H9 (cell line): ENCODE measurements around the gene TRIM54. TPM values are rescaled to one million over a fixed set of nuclear protein-coding genes. Genes with fewer than 3 reads are reported as not detected.
A peak's percentile ranks its signal among the peaks of the same experiment; 100 is the strongest.

Source experiments
- DNase-seq: peaks from one replicate; pipeline ENCODE4 v3.0.0-alpha.2; 2017
- H2AFZ ChIP-seq: one replicate; pipeline ENCODE4 v1.6.1; 2013; ENCODE audit warnings: mild to moderate bottlenecking, low read length, control low read depth, moderate library complexity
- H2AK5ac ChIP-seq: 2 replicates; pipeline ENCODE4 v1.6.1; 2013; ENCODE audit warnings: low read length, control low read depth, mixed read lengths; ENCODE audit not compliant: insufficient read length
- H2BK120ac ChIP-seq: one replicate; pipeline ENCODE4 v1.6.1; 2013; ENCODE audit warnings: low read depth, mild to moderate bottlenecking, low read length, control low read depth, inconsistent platforms; ENCODE audit not compliant: poor library complexity, severe bottlenecking
- H2BK12ac ChIP-seq: 2 replicates; pipeline ENCODE4 v1.6.1; 2013; ENCODE audit warnings: low read length, control low read depth, mixed read lengths, low read depth; ENCODE audit not compliant: insufficient read length
- H2BK15ac ChIP-seq: 2 replicates; pipeline ENCODE4 v1.6.1; 2013; ENCODE audit warnings: low read depth, low read length, control low read depth
- H2BK20ac ChIP-seq: one replicate; pipeline ENCODE4 v1.6.1; 2013; ENCODE audit warnings: low read depth, mild to moderate bottlenecking, low read length, control low read depth, inconsistent platforms; ENCODE audit not compliant: poor library complexity, severe bottlenecking
- H2BK5ac ChIP-seq: 2 replicates; pipeline ENCODE4 v1.6.1; 2013; ENCODE audit warnings: low read length, control low read depth, mixed read lengths; ENCODE audit not compliant: insufficient read length
- H3K14ac ChIP-seq: 2 replicates; pipeline ENCODE4 v1.6.1; 2013; ENCODE audit warnings: low read length, control low read depth; ENCODE audit not compliant: insufficient read depth
- H3K18ac ChIP-seq: 2 replicates; pipeline ENCODE4 v1.6.1; 2013; ENCODE audit warnings: low read depth, mild to moderate bottlenecking, mixed read lengths, low read length, control low read depth; ENCODE audit not compliant: insufficient read length
- H3K23ac ChIP-seq: 2 replicates; pipeline ENCODE4 v1.6.1; 2013; ENCODE audit warnings: low read length, control low read depth, mixed read lengths, low read depth; ENCODE audit not compliant: insufficient read length
- H3K23me2 ChIP-seq: 2 replicates; pipeline ENCODE4 v1.6.1; 2013; ENCODE audit warnings: low read depth, mild to moderate bottlenecking, mixed read lengths, low read length, control low read depth; ENCODE audit not compliant: insufficient read length, poor library complexity, severe bottlenecking
- H3K27ac ChIP-seq: 2 replicates; pipeline ENCODE4 v1.5.1; 2013; ENCODE audit warnings: low read length, control low read depth, mixed read lengths, low read depth; ENCODE audit not compliant: insufficient read length
- H3K27me3 ChIP-seq: 2 replicates; pipeline ENCODE4 v1.6.1; 2013; ENCODE audit warnings: low read length, control low read depth, inconsistent platforms; ENCODE audit not compliant: insufficient read depth
- H3K4ac ChIP-seq: 2 replicates; pipeline ENCODE4 v1.6.1; 2013; ENCODE audit warnings: low read depth, mild to moderate bottlenecking, control low read depth, inconsistent platforms, low read length, moderate library complexity
- H3K4me1 ChIP-seq: 2 replicates; pipeline ENCODE4 v1.6.1; 2013; ENCODE audit warnings: low read length, control low read depth, inconsistent platforms; ENCODE audit not compliant: insufficient read depth
- H3K4me2 ChIP-seq: 2 replicates; pipeline ENCODE4 v1.6.1; 2013; ENCODE audit warnings: low read length, control low read depth, mixed read lengths; ENCODE audit not compliant: insufficient read length, insufficient read depth
- H3K56ac ChIP-seq: 2 replicates; pipeline ENCODE4 v1.6.1; 2013; ENCODE audit warnings: low read depth, mild to moderate bottlenecking, mixed read lengths, low read length, control low read depth; ENCODE audit not compliant: insufficient read length
- H3K79me1 ChIP-seq: 2 replicates; pipeline ENCODE4 v1.6.1; 2013; ENCODE audit warnings: low read depth, mild to moderate bottlenecking, moderate library complexity, low read length, control low read depth, inconsistent platforms; ENCODE audit not compliant: insufficient read depth, poor library complexity, severe bottlenecking
- H3K79me2 ChIP-seq: 2 replicates; pipeline ENCODE4 v1.6.1; 2013; ENCODE audit warnings: low read length, control low read depth, inconsistent platforms; ENCODE audit not compliant: insufficient read depth
- H3K9ac ChIP-seq: 2 replicates; pipeline ENCODE4 v1.6.1; 2013; ENCODE audit warnings: low read length, control low read depth, mixed read lengths; ENCODE audit not compliant: insufficient read length; ENCODE audit errors: extremely low read depth
- H3K9me3 ChIP-seq: one replicate; pipeline ENCODE4 v1.6.1; 2013; ENCODE audit warnings: low read depth, low read length, inconsistent platforms; ENCODE audit not compliant: control insufficient read depth
- H3T11ph ChIP-seq: one replicate; pipeline ENCODE4 v1.6.1; 2013; ENCODE audit warnings: mild to moderate bottlenecking, low read length, control low read depth, inconsistent platforms
- H4K20me1 ChIP-seq: one replicate; pipeline ENCODE4 v1.6.1; 2013; ENCODE audit not compliant: control insufficient read depth, insufficient read length, insufficient read depth
- H4K5ac ChIP-seq: 2 replicates; pipeline ENCODE4 v1.6.1; 2013; ENCODE audit warnings: low read depth, mild to moderate bottlenecking, mixed read lengths, low read length, control low read depth; ENCODE audit not compliant: insufficient read length
- H4K8ac ChIP-seq: replicated peaks from 2 replicates; pipeline ENCODE4 v1.6.1; 2013; ENCODE audit warnings: low read length, control low read depth, mixed read lengths, low read depth; ENCODE audit not compliant: insufficient read length
- H4K91ac ChIP-seq: 2 replicates; pipeline ENCODE4 v1.6.1; 2013; ENCODE audit warnings: low read depth, mild to moderate bottlenecking, moderate library complexity, mixed read lengths, low read length, control low read depth; ENCODE audit not compliant: insufficient read length
- H3K27ac Mint-ChIP-seq, 3 experiments: 2 replicates in 2 of 3; 3 replicates in 1 of 3; pipeline ENCODE4 v1.8.0; 2020 to 2021; ENCODE audit warnings: mixed read lengths in 3 of 3, mild to moderate bottlenecking in 1 of 3, moderate library complexity in 1 of 3
- H3K27me3 Mint-ChIP-seq: 2 replicates; pipeline ENCODE4 v1.8.0; 2021; ENCODE audit warnings: low read depth, mild to moderate bottlenecking, moderate library complexity, mixed read lengths
- H3K36me3 Mint-ChIP-seq, 3 experiments: 2 replicates in 2 of 3; 3 replicates in 1 of 3; pipeline ENCODE4 v1.8.0; 2020 to 2021; ENCODE audit warnings: low read depth in 3 of 3, mixed read lengths in 3 of 3; ENCODE audit not compliant: insufficient read depth in 1 of 3
- H3K4me1 Mint-ChIP-seq, 2 experiments: 2 replicates each; pipeline ENCODE4 v1.8.0; 2020; ENCODE audit warnings: mixed read lengths in 2 of 2
- H3K4me3 Mint-ChIP-seq, 2 experiments: 2 replicates in 1 of 2; 3 replicates in 1 of 2; pipeline ENCODE4 v1.8.0; 2020 to 2021; ENCODE audit warnings: mild to moderate bottlenecking in 2 of 2, mixed read lengths in 2 of 2, moderate library complexity in 1 of 2
- H3K9me3 Mint-ChIP-seq, 2 experiments: 2 replicates in 1 of 2; 3 replicates in 1 of 2; pipeline ENCODE4 v1.8.0; 2020; ENCODE audit warnings: mild to moderate bottlenecking in 2 of 2, mixed read lengths in 2 of 2, moderate library complexity in 1 of 2
- WGBS: extraction: QIAGEN DNeasy Blood & Tissue Kit; methylation state at CpG from one replicate; pipeline ENCODE4 v1.1.7; 2013; ENCODE audit warnings: missing lambda C conversion rate, low lambda C conversion rate, mixed read lengths; ENCODE audit not compliant: insufficient read length; ENCODE audit errors: extremely low coverage; 5-methylcytosine and 5-hydroxymethylcytosine counted together
- total RNA-seq: library from RNA; stranded (reverse); gene quantifications from 2 replicates; pipeline ENCODE4 v1.2.1, GENCODE V29; 2021
- TF ChIP-seq, protein P1 (sequence below): fragments of 200-600 bp; sonication (generic); conservative IDR thresholded peaks from 3 replicates; pipeline ENCODE4 v1.8.0; 2021; ENCODE audit warnings: antibody characterized with exemption, mild to moderate bottlenecking

Gene TRIM54
- total RNA-seq, 1 experiment from 2014 or later, result 5.0 TPM

DNA sequence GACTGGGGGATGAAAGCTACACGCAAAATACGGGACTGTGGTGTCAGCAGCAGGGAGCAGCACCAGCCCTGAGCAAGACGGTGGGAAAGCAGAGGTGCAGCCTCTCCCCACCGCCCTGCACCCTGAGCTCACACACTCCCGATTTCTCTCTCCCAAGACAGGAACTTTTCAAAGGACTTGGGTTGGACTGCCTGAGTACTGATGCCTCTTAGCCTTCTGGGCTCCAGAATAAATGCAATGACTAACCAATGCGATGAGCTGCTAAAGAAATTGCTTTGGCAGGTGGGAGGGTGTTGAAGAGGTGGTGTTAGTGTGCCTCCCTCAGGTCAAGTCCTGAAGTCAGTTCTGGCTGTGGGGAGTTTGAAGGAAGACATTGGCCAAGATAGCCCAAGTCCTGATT lies 9.6 kb downstream of the TRIM54 start:
- H3K4me1 Mint-ChIP-seq, result peaks cover 13% of the 10 kb centered on the region in 2 experiments
- H4K91ac ChIP-seq, result no peak overlapping the region
- no peaks in the 10 kb centered on the region for H3K9me3 Mint-ChIP-seq
- no peaks in the 10 kb centered on the region for H3K36me3 Mint-ChIP-seq
- no peaks in the 10 kb centered on the region for H3K79me1 ChIP-seq
- TF ChIP-seq, protein P1, sequence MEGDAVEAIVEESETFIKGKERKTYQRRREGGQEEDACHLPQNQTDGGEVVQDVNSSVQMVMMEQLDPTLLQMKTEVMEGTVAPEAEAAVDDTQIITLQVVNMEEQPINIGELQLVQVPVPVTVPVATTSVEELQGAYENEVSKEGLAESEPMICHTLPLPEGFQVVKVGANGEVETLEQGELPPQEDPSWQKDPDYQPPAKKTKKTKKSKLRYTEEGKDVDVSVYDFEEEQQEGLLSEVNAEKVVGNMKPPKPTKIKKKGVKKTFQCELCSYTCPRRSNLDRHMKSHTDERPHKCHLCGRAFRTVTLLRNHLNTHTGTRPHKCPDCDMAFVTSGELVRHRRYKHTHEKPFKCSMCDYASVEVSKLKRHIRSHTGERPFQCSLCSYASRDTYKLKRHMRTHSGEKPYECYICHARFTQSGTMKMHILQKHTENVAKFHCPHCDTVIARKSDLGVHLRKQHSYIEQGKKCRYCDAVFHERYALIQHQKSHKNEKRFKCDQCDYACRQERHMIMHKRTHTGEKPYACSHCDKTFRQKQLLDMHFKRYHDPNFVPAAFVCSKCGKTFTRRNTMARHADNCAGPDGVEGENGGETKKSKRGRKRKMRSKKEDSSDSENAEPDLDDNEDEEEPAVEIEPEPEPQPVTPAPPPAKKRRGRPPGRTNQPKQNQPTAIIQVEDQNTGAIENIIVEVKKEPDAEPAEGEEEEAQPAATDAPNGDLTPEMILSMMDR, result peak; percentile 68
- H3K27me3 ChIP-seq, result no peaks in the 10 kb centered on the region
- no peak overlapping the region for H3K14ac ChIP-seq
- H4K8ac ChIP-seq, result no peak overlapping the region
- H3K27me3 Mint-ChIP-seq, result peaks cover 4% of the 10 kb centered on the region; the same call in 1 of the 2 replicates
- H3K27ac Mint-ChIP-seq, result peak overlapping the region in 1 of 3 experiments; percentile 31; a peak in 1 of 7 replicates
- no peak overlapping the region for H2BK20ac ChIP-seq
- no CpG with 5 or more reads among the region's 6 CpGs for whole genome bisulfite sequencing
- no peak overlapping the region for H3K56ac ChIP-seq
- H3K4me3 Mint-ChIP-seq, result no peak overlapping the region
- H3K23ac ChIP-seq, result no peak overlapping the region
- no peak overlapping the region for H2BK120ac ChIP-seq
- no peak overlapping the region for H2BK12ac ChIP-seq
- no peaks in the 10 kb centered on the region; the same call in 1 of the 2 replicates for H3K4me1 ChIP-seq
- no peak overlapping the region for H3K9ac ChIP-seq
- no peak overlapping the region for H3K4me2 ChIP-seq
- no peak overlapping the region for H3T11ph ChIP-seq
- no peak overlapping the region for H3K18ac ChIP-seq
- no peaks in the 10 kb centered on the region for H3K79me2 ChIP-seq
- H2AK5ac ChIP-seq, result no peak overlapping the region
- H3K9me3 ChIP-seq, result no peaks in the 10 kb centered on the region
- no peak overlapping the region for H2BK15ac ChIP-seq
- no peaks in the 10 kb centered on the region for H3K23me2 ChIP-seq
- H4K5ac ChIP-seq, result no peak overlapping the region
- H4K20me1 ChIP-seq, result no peaks in the 10 kb centered on the region
- no peak overlapping the region for H2AFZ ChIP-seq
- no peak overlapping the region for H3K4ac ChIP-seq
- H3K27ac ChIP-seq, result no peak overlapping the region
- H2BK5ac ChIP-seq, result no peak overlapping the region
- peak; percentile 68 for DNase-seq
